Forelimb muscle (tissue), 1 donor: ENCODE results near the gene FUCA2. TPM values are rescaled to one million over a fixed set of nuclear protein-coding genes. Genes with fewer than 3 reads are reported as not detected.

ENCODE experiments used
- DNase-seq: peaks from one replicate; pipeline ENCODE4 v3.0.0-alpha.2; 2013; ENCODE audit warnings: low read depth
- polyA plus RNA-seq: library from polyadenylated mRNA; unstranded; fragments of 120-200 nt; gene quantifications from one replicate; pipeline ENCODE4 v1.2.1, GENCODE V29; 2013; ENCODE audit not compliant: insufficient read length

Gene FUCA2, protein sequence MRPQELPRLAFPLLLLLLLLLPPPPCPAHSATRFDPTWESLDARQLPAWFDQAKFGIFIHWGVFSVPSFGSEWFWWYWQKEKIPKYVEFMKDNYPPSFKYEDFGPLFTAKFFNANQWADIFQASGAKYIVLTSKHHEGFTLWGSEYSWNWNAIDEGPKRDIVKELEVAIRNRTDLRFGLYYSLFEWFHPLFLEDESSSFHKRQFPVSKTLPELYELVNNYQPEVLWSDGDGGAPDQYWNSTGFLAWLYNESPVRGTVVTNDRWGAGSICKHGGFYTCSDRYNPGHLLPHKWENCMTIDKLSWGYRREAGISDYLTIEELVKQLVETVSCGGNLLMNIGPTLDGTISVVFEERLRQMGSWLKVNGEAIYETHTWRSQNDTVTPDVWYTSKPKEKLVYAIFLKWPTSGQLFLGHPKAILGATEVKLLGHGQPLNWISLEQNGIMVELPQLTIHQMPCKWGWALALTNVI
- polyA plus RNA-seq, result 23.7 TPM

DNA sequence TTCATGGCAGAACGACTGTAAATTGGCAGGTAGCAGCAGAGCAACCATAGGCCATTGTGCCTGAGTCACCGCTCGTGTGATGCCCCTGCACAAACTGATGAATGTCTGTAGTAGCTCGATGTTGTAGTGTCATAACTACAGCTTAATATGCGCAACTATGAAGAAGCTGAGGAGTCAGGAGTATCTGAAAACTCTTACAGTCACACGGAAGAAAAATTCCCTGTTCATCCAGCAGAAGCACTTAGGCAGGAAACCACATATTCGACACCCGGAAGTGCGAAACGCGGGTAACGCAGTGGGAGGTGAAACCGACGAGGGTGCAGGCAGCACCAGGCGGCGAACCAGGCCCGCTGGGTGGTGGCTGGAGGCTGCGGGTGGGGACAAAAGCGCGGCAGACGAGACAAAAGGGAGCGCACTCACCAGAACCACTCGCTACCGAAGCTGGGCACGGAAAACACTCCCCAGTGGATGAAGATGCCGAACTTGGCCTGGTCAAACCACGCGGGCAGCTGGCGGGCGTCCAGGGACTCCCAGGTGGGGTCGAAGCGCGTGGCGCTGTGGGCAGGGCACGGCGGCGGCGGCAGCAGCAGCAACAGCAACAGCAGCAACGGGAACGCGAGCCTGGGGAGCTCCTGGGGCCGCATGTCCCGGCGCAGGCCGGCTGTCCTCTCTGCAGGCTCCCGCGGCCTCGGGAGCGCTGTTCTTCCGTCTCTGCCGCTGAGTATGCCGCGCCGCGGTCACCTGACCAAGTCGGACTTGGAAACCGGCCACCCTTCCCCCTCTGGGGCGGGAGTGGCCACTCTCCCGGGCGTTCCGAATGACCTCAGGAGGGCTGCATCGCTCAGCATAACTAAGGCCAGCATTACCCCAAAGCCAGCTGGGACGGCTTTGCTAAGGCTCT lies at the start of gene FUCA2:
FUCA2 (minus strand) TSS at position 730 of the 901 bp plus-strand sequence; CDS start at position 644, 86 bp downstream.
- peak; percentile 45 for DNase-seq

- DNase-seq, result no peak
Measured at GRCh38 chr6:143561105-143561704, 49.7 kb upstream of the FUCA2 start.

DNA sequence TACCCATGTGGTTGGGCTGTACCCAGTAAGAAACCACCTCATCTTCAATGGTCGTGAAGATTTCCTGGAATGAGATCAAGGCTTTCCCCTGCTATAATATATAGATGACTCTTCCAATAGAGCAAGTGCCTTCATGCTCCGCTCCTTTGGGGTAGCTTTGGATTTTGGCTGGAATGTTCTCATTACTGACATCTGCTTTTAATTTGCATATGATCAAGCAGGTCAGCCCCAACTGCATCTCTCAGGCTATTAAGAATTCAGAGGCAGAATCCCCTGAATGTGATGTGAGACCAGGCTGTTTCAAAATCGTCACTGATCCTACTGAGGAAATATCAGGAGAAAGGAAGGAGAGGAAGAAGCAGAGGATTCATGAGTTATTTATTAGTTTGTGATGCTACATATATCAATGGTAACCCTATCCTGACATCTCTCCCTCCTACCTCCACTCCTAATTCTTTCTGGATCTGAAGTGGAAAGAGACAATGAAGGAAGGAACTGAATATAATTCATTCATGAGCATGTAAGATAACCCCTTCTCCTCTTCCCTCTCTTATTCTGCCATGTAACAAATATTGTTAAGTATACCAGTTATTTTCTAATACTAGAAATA lies 47.6 kb upstream of the FUCA2 start:
- DNase-seq, result no peak

DNA sequence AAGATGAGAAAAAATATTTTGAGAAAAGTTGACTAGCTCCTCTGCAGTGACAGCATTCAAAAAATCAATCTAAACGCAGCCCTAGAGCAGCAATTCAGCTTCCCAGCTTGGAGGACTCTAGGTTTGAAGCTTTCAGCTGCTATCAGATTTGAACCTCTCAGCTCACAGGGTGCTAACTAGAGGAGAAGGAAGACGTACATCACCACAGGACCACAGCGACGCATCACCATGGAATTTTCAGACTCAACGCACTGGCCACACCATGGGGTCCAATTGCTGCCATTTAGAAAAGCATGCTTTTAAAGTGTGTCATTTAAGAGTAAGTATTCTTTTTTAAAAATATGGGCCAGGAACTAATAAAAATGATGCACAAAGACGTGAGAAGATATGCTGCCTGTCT lies 45.0 kb upstream of the FUCA2 start:
- no peak for DNase-seq

GRCh38 chr6:143555582-143555981 lies 44.1 kb upstream of the FUCA2 start:
- no peak for DNase-seq

DNA sequence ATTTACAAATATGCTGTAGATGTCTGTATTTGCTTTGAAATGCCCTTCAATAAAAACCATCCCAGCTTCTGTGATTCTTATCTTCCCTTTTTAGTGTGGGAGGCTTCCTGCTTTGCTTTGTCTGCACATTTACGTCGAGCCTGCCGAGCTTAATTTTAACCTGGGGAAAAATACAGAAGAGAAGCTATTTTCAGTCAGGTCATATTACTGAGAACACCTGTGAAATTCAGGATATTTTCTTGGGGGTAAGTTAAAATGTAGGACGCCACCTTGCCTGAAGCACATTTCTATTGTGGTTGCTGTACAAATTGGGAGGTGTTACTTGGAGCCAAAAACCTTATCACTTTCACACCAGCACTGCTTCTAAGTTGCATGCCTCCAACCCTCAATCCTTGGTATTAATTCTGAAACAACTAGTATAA lies 43.6 kb upstream of the FUCA2 start:
- DNase-seq, result no peak

DNA sequence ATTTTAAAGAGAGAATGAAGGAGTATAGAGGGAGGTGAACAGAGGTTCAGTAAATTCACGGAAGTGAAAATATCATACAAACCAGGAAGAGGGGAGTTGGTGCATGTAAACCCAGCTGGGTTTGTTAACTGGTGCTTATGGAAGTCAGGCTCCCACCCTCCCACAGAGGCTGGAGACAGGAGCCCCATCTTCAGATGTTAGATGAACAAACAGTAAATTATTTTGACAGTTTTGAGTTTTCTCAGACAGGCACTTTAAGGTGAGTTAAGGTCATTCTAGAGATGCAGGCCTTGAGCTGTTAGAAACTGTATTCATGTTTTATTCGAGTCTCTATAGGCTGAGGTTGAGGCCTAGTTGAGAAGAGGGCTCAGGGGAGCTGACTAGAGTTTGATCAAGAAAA lies 41.8 kb upstream of the FUCA2 start:
- no peak for DNase-seq

GRCh38 chr6:143549949-143550268 lies 38.4 kb upstream of the FUCA2 start:
- DNase-seq, result no peak

DNA sequence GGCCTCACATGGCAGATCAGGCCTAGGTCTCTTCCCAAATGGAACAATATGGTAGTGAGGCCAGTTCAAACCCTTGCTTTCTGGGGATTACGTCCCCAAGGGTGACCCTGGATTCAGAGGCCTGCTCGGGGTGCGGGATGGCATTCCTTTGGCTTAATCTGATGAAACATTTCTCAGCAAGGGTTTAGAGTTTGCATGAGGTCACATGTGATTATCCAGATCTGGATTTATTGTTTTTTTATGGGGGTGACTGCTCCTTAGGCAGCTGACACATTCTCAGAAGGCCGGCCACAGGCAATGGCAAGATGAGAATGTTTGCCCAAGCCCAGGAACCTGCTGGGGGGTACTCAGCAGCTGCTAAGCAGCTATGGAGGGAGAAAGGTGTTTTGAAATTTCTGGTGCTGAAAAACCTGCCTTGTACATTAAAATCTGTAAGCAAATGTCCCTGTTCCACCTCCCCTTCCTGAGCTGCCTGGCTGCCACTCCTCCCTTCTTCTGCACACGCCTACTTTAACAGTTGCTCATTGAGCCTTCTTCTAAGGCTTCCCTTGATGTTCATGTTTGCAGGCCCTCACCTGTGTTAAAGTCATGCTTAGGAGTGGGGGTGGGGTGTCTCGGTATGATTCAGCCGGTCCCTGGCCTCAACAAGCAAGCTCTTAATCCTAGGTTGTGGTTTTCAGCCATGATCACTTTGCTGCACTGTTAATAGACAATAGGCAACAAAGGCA lies 37.9 kb upstream of the FUCA2 start:
- no peak for DNase-seq

DNA sequence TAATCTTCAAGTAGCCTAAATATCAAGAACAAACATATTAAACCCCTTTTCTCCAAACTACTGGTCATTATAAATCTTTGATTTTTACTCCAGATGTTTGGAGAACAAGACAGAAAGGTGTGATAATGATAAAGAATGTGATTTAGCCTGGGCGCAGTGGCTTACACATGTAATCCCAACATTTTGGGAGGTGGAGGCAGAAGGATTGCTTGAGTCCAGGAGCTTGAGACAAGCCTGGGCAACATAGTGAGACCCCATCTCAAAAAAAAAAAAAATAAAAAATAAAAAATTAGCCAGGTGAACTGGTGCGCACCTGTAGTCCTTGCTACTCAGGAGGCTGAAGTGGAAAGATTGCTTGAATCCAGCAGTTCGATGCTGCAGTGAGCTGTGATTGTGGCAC lies 35.1 kb upstream of the FUCA2 start:
- DNase-seq, result no peak

DNA sequence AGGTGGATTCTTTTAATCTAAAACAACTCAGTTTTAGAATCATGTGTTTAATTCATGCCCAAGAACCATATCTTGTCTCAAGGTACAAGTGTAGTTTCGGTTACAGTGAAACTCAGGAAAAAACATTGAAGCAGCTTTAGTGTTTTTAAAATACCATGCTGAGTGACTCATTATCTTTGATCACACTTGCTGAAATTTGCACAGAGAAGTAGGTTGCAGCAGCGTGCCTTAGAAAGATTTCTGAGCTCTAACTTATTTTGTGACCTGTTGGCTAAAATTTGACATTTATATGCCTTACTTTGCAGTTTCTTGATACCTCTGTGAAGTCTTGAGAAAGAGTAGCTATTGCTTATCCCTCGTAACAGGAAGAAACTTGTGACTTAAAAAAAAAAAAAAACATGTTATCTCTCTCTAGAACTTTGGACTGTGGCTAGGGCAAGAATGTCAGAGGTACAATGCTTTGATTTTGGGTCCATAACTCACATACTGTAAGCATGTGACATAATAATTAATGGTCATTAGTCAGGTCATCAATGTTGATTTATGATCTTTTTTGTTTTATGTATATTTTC lies 34.5 kb upstream of the FUCA2 start:
- no peak for DNase-seq

GRCh38 chr6:143545165-143545564 lies 33.6 kb upstream of the FUCA2 start:
- DNase-seq, result no peak

- DNase-seq, result no peak
Measured at GRCh38 chr6:143544011-143544696, 32.6 kb upstream of the FUCA2 start.

GRCh38 chr6:143543435-143543834 lies 31.9 kb upstream of the FUCA2 start:
- DNase-seq, result no peak

GRCh38 chr6:143542888-143543287 lies 31.4 kb upstream of the FUCA2 start:
- no peak for DNase-seq

DNA sequence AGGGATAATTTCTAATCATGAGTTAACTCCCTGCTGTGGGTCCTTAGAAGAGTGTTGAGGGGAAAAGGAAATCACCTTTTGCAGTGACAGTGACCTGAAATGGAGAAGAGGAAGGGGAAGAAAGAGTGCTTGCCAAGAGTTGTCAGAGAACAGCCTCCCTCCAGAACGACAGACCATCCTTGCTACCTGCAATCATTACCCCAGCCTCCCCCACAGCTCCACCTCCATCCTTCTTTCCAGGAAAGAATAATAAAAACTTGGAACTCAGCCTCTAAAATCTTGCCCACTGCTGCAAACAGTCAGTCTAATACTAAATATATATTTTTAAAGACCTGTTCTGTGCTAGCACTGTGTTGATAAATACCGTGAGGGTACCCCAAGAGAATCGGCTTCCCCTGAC lies 28.7 kb upstream of the FUCA2 start:
- no peak for DNase-seq

DNA sequence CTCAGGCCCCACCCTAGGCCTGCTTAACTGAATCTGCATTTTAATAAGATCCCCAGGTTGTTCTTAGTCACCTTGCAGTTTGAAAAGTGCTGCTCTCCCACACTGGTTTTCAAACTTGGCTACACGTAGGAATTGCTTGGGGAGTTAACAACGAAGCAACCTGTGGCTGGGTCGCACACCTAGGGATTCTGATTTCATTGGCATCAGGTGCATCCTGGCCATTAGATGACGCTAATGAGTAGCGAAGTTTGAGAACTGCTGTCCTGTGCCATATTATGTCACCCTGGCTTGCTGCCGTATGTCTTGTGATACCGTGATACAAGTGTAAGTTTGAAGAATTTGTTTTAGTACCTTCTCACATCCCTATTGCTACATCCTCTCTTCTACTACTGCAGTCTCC lies 28.2 kb upstream of the FUCA2 start:
- no peak for DNase-seq

GRCh38 chr6:143539106-143539505 lies 27.6 kb upstream of the FUCA2 start:
- no peak for DNase-seq

- no peak for DNase-seq
Measured at GRCh38 chr6:143538374-143538773, 26.9 kb upstream of the FUCA2 start.
